CD4-positive, alpha-beta T cell treated with Interleukin-15 for 1 hour (primary cell): ENCODE data around the gene PLS1.

Experiments used
- DNase-seq: peaks from one replicate; pipeline ENCODE4 v3.0.0-alpha.2; 2020

Gene PLS1

GRCh38 chr3:142642956-142643355 lies 46.8 kb downstream of the PLS1 start:
- DNase-seq, result no peak

DNA sequence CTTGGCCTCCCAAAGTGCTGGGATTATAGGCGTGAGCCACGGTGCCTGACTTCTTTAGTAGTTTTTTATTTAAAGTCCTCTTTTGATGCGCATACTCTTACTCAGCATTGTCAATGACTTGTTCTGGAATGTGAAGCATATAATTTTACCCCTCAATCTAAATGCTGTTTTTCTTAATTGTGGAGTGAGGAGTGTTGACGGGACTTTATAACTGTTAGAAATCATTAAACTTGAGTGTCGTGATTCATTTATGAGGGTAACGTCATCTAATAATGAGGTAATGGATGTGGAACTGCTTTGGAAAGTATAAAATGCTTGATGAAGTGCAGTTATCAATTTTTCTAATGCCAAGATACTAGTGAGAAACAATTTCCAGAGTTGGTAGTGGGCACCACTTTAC lies 48.3 kb downstream of the PLS1 start:
- no peak for DNase-seq

- DNase-seq, result no peak
These were observed 49.1 kb downstream of the PLS1 start for GRCh38 chr3:142645236-142645793.

DNA sequence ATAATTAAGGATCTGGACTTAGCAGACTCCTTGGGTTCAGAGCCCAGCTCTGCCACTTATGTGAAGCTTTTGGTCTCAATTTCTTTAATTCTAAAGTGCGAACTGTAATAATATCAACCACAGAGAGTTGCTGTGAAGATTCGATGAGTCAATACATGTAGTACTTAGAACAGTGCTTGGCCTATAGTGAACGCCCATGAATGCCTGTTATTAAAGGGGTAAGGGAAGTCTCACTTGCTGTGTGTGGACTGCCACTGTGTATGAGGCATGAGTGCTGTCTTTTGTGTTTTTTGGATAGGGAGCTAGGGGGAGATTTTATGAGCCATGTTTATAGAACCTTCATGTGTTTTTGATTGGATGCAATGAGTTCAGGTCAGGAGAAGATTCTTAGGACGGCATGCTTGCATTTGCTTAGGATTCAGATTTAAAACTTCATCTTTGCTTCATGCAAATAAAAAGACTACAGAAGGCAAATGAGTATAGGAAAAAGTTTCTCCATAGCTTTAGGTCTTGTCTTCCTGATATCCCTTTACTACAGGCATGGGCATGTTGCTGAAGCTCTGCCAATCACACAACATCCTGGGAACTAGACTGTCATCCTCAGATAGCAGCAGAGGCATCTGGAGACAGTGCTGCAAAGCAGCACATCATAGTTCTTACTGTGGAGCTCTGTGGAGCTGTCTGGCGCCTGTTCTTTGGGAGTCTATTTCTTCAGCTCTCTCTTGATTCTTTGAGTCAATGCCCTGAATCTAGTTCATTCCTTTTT lies 50.0 kb downstream of the PLS1 start:
- no peak for DNase-seq

GRCh38 chr3:142647856-142648255 lies 51.7 kb downstream of the PLS1 start:
- no peak for DNase-seq

DNA sequence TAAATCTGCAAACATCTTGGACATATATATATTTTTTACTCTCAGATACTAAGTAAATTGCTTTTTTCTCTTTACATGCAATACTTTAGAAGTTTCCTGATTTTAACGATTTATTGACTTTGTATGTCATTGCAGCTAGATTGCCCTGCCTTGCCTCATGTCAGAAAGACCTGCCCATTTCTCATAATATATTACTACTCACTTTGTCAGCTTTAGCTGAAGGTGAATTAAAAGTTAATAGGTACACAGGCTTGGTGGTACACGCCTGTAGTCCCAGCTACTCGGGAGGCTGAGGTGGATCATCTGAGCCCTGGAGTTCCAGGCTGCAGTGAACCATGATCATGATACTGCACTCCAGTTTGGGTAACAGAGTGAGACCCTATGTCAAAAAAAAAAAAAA lies 52.8 kb downstream of the PLS1 start:
- DNase-seq, result no peak

DNA sequence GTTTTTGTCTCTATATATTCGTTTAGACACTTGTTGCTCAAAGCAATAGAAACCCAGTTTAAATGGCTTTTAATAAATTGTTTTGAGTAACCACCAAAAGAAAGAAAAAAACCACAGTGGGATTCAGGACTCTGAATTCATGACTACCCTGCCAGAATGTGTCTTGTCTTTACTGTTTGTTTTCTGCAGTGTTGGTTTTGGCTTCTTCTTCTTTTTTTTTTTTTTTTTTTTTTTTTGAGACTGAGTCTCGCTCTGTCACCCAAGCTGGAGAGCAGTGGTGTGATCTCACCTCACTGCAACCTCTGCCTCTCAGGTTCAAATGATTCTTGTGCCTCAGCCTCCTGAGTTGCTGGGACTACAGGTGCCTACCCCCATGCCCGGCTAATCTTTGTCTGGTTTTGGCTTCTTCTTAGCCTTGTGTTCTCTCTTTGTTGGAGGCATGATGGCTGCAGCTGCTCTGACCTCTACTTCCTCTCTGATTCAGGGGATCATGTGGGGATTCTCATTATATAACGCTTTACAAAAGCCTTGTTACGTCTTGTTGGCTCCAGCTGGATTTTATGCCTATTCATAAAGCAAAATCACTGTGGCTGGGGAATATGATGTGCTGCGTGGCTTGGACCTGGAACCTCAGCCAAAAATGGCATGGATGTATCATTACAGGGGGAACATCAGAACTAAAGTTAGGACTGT lies 54.0 kb downstream of the PLS1 start:
- DNase-seq, result no peak

GRCh38 chr3:142651711-142652110 lies 55.5 kb downstream of the PLS1 start:
- no peak for DNase-seq

DNA sequence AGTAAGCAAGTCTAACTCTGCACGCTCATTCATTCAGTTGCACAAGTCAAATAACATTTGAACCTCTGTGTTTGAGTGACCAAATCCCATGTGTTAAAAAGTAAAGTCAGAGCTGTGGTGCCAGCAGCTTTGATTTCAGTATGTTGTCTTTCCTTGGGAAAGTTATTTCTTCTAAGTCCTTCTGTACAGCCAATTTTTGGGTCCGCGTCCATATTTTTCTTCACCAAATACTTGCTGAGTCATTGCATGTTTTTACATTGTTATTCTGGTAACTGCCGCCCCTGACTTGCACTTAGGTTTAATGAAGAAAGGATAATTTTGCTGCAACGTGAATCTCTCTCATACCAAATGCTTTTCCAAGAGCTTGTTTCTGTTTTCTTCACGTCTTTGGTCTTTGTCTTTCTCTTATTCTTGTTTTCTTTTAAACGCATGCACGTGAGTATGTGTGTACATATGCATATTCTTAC lies 56.7 kb downstream of the PLS1 start:
- DNase-seq, result no peak

DNA sequence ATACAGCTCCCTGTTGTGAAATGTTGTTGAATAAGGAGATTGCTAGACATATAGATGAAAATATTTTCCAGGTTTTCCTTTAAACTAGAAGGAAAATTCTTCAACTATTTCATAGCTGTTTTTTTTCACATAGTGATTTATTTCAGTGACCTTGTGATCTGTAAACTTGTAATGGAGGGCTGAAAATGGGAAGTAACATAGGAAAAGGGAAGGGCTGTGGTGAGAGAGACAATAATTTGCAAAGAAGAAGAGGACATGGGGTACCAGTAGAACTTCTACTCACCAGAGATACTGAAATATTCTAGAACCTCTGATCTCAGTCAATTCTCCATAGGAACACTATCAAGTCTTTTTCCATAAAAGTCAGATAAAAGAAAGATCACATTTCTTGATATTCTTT lies 60.4 kb downstream of the PLS1 start:
- DNase-seq, result no peak

GRCh38 chr3:142657033-142657432 lies 60.8 kb downstream of the PLS1 start:
- no peak for DNase-seq

- DNase-seq, result no peak
These were observed 64.2 kb downstream of the PLS1 start for GRCh38 chr3:142660383-142660782.

GRCh38 chr3:142660893-142661292 lies 64.7 kb downstream of the PLS1 start:
- DNase-seq, result no peak

DNA sequence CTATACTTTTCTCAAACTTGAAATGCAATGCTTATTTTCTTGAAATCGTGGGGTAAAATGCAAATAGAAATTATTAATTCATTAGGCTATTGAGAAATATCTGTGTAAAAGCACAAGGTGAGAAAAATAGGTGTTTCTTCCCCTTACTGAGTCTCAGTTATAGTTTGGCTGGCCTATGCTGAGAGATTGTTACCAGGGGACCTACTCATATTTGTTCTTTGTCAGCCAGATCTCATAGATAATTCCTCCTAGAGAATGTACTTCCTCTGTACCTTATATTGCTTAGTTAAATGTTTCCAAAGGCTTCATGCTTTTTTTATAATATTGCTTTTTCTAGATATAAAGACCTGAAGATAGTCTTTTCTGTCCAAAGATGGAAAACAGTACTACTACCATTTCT lies 67.7 kb downstream of the PLS1 start:
- DNase-seq, result no peak

DNA sequence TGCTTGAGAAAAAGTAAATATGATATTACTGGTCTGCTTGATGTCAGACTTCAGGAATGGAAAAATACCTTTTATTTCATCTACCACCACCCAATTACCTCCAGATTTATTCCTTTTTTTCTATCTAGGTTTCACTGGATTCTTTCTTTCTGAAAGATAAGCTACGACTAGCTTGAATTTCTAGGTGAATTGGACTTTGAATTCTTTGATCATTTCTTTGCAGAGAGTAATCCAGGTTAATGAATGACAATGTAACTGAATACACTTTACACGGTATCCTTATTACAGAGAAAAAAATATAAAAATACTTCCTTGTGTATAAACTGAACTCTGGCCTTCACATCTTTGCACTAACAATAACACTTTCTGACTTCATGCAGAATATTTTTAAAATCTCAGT lies 68.1 kb downstream of the PLS1 start:
- DNase-seq, result no peak

DNA sequence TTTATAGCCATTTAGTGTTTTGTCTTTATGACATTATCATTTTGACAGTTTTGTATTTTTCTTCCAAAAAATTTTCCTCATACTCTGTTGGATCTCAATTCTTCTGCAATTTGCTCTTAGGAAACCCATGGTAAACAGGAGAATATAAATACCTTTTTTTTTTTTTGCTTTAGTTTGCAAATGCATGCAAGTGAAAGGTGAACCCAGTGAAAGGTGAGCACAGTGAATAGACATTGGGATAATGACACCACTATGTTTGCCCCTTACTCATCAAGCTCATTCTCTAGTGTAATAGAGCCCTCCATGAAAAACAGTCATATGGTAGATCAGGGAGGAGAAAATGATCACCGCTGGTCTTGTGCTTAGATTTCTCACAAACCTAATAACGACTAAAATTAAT lies 68.6 kb downstream of the PLS1 start:
- DNase-seq, result no peak

- DNase-seq, result no peak
These were observed 73.9 kb downstream of the PLS1 start for GRCh38 chr3:142670120-142670519.

DNA sequence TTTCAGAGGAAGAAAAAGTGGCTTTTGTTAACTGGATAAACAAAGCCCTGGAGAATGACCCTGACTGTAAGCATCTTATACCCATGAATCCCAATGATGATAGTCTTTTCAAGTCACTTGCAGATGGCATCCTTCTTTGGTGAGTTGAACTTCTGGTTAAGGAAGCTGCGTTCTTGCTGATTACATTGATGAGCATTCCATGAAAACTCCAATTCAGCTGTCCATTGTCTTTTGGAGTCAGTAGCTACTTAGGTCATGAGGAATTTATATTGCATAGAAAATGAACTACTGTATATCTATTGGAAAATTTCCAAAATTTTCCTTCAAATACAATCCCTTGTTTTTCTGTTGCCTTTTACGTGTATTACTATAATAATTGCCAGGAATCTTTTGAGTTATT lies 80.0 kb downstream of the PLS1 start:
- DNase-seq, result no peak

GRCh38 chr3:142680710-142681109 lies 84.5 kb downstream of the PLS1 start:
- DNase-seq, result no peak

GRCh38 chr3:142690613-142691012 lies 94.4 kb downstream of the PLS1 start:
- DNase-seq, result no peak

DNA sequence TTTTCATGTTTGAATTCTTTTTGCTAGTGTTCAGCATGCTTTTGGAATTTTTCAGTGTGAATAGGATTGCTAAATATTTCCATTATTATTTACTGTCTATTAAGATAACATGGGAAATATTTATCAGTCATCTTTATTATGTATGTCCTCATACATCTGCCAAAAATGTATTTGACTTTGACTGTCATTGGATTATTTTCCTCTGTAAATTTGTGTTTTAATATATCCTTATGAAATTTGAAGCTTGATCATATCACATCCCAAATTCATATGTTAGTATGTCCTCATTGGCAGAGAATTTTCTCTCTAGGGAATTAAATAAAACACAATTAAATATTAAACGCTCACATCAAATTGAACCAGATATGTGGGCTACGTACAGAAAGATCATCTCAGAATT lies 95.3 kb downstream of the PLS1 start:
- DNase-seq, result no peak

GRCh38 chr3:142693136-142693853 lies 97.1 kb downstream of the PLS1 start:
- no peak for DNase-seq

- no peak for DNase-seq
These were observed 98.0 kb downstream of the PLS1 start for GRCh38 chr3:142694225-142694624.

GRCh38 chr3:142705198-142705597 lies 109.0 kb downstream of the PLS1 start:
- no peak for DNase-seq
